Measurements from ENCODE around the gene ATP11C.
"Not testable (repeated sequence)": the region's sequence is repeated elsewhere in the genome, so short reads cannot be mapped to it uniquely, and the experiment has no call there.

Gene ATP11C

DNA sequence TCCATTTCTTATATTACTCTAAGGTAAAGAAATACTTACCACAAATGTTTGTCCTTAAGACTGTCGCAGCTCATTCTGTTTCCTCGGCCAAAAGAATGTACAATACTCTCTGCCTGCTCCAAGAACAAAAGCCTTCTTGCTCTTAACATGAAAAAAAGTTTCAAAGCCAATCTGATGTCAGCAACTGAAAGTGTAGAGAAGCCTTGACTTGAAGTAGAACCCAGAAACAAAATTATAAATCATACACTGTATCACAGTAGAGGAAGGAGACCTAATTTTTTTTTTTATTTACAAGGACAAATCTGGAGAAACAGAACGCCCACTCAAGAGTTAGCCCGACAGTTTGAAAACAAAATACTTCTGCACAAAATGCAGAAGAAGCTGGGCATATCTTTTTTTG lies 224.8 kb downstream of the ATP11C start, which contains the start of gene MCF2:
Gene MCF2, minus strand, starts transcription at position 101 of the 400 bp plus-strand sequence. CDS start 56,423 bp downstream, outside the sequence.
- no peak for DNase-seq

DNA sequence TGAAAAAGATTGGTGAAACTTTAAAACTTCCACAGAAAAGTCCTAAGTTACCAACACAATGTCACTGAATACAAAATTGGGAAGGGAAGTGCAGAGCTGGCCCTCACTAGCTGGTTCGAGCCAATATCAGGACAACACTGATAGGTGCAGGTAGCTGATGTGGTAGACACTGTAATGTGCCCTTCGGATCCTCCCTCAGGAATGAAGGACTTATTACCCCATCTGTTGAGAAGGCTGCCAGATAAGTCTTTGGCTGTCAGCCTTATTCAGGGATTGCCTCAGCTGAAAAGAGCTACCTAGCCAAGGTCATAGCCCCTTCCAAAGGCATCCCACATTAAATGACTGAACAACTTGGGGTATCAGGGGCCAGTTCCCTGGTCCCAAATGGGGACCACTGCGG lies 230.2 kb downstream of the ATP11C start:
- no peak for DNase-seq

DNA sequence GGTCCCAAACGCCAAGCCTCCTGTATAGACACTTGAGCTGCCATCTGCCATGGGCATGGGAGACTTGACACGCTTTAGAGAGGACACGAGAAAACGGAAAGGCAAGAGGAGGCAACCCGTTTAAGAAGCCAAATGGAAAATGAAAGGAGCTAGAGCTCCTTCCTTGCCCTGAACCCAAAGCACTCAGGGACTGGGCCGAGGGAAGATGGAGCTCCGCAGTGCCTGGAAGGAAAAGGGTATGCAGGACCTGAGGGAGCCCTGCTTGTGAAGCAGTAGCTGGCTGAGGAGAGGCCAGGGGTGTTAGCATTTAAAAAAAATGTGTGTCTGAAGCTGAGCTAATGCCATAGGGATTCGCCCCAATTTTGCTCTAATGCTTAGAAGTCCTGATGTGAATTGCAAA lies 239.9 kb downstream of the ATP11C start:
- DNase-seq: no peak

DNA sequence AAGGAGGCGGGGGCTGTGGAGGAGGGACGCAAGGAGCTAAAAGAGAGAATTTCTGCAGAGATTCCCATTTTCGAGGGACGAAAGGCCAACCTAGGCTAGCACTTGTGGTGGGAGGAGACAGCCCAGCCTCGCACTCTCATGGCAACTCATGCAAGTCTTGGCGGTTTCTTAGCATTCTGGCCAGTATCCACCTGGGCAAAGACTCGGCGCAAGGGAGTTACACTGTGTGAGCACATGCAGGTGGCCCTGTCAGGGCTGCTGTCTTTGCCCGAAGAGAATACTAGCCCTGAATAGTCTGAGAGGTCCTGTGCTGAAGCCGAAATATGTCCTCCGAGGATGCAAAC lies 240.4 kb downstream of the ATP11C start:
- DNase-seq: no peak

DNA sequence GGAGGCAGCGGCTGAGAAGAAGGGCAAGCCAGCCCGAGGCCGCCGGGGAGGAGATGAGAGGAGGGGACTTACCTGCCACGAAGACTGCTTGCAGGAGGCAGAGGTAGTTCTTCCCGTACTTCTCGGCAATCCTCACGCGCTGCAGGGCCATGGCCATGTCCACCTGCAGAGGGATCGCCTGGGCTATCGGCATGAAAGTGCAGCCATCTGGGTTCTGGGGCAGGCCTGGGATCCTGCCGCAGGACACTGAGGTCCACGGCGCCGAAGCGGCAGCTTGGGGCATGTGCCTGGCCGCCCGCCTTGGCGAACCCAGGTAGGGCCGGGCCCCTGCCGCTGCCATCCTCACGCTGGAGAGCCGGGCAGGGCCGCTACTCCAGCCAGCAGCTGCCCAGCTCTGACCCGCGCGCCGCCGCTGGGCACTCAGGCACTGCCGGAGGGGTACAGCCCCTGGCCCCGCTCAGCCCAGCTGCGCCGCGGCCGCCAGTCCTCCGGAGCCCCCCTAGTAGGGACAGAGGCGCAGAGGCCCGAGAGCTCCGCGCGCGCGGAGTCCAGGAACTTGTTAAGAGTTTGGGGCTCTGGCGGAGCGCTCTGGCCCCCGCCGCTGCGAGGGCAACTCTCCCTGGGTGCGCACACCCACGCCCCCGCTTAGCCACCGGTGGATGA lies 240.9 kb downstream of the ATP11C start:
- DNase-seq: no peak

DNA sequence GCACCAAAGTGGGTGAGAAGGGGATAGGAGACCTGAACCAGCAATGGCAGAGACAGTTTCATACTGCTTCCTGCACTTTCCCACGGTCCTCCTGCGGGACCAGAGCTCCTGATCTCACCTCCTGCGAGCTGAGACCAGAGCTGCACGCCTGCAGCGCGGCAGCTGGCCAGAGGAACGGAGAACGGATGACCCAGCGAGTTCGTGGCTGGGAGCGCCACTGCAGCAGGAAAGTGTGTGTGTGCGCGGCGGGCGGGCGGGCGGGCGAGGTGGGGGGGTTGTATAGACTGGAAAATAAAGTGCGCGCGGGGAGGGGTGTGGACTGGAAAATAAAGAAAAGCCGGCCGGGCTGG lies 241.4 kb downstream of the ATP11C start:
- no peak for DNase-seq

DNA sequence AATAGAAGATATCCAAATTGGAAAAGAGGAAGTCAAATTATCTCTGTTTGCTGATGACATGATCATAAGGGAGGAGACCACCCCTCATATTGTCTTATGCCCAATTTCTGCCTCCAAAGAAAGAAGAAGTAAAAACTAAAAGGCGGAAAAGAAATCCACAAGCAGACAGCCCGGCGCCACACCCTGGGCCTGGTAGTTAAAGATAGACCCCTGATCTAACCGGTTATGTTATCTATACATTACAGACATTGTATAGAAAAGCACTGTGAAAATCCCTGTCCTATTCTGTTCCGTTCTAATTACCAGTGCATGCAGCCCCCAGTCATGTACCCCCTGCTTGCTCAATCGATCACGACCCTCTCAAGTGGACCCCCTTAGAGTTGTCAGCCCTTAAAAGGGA lies 247.7 kb downstream of the ATP11C start:
- not testable (repeated sequence) for DNase-seq

DNA sequence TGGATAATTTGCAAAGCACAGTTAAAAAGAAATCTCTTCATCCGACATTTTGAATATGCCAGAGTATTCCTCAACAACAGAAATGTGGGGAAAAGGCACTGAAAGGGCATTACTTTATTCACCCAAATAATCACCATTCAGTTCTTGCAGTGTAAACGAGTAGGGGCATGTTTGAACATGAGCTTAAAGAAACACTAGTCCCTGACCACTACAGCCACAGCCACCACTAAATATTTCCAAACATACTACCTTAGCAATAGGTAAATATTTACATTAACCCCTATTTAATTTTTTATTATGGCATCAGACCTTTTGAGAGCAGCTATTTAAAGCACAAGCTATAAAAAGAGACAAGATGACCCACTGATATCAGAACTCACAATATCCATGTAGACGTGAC lies 252.5 kb downstream of the ATP11C start:
- no peak for DNase-seq
